Upper lobe of left lung (tissue), 6 donors: ENCODE results near the gene ALDH1A1. TPM values are rescaled to one million over a fixed set of nuclear protein-coding genes. Genes with fewer than 3 reads are reported as not detected.
A peak's percentile ranks its signal among the peaks of the same experiment; 100 is the strongest.
"Not testable (repeated sequence)": the region's sequence is repeated elsewhere in the genome, so short reads cannot be mapped to it uniquely, and the experiment has no call there.

ENCODE experiments used
- ATAC-seq, 2 donors: fragments of 200-7000 bp; cut with Tn5 transposase; one replicate each; pipeline ENCODE4 v1.9.1; 2022; ENCODE audit warnings: mild to moderate bottlenecking in 2 of 2, moderate library complexity in 2 of 2; ENCODE audit not compliant: low FRiP score in 2 of 2
- DNase-seq, 2 donors: peaks; one replicate each; pipeline ENCODE4 v3.0.0-alpha.2; 2019 to 2020
- H3K27ac ChIP-seq, 4 donors: fragments of 200-600 bp; sonication (generic); one replicate each; pipeline ENCODE4 v1.5.1; 2016 to 2019
- H3K27me3 ChIP-seq, 4 donors: fragments of 200-600 bp; sonication (generic); one replicate each; pipeline ENCODE4 v1.5.1; 2017 to 2019
- H3K36me3 ChIP-seq, 4 donors: fragments of 200-600 bp; sonication (generic); one replicate each; pipeline ENCODE4 v1.5.1; 2016 to 2019
- H3K4me1 ChIP-seq, 4 donors: fragments of 200-600 bp; sonication (generic); one replicate each; pipeline ENCODE4 v1.5.1; 2018 to 2019
- H3K4me3 ChIP-seq, 4 donors: fragments of 200-600 bp; sonication (generic); one replicate each; pipeline ENCODE4 v1.5.1; 2017 to 2019; ENCODE audit warnings: mild to moderate bottlenecking in 2 of 4, moderate library complexity in 1 of 4
- H3K9me3 ChIP-seq, 4 donors: fragments of 200-600 bp; sonication (generic); one replicate each; pipeline ENCODE4 v1.5.1; 2018 to 2019
- CTCF ChIP-seq, 6 experiments: fragments of 450-650 bp in 4 of 6; fragments of 200-600 bp in 2 of 6; sonication (generic) in 2 of 6; IDR thresholded peaks; one replicate each; pipeline ENCODE4 v1.5.1; 2016 to 2019; ENCODE audit warnings: antibody characterized with exemption in 6 of 6
- EP300 ChIP-seq, 4 donors: sonication (generic); formaldehyde crosslinking; IDR thresholded peaks; one replicate each; pipeline ENCODE4 v1.5.1; 2017; ENCODE audit warnings: antibody characterized with exemption in 4 of 4, control low read depth in 2 of 4
- POLR2A ChIP-seq, 4 donors: fragments of 450-650 bp; IDR thresholded peaks; one replicate each; pipeline ENCODE4 v1.5.1; 2016 to 2017; ENCODE audit warnings: antibody characterized with exemption in 4 of 4, mild to moderate bottlenecking in 2 of 4
- POLR2AphosphoS5 ChIP-seq, 2 donors: sonication (generic); formaldehyde crosslinking; IDR thresholded peaks; one replicate each; pipeline ENCODE4 v1.5.1; 2017; ENCODE audit warnings: antibody characterized with exemption in 2 of 2
- WGBS, 2 donors: methylation state at CpG; one replicate each; pipeline ENCODE4 v1.1.5; 2017 to 2018; 5-methylcytosine and 5-hydroxymethylcytosine counted together
- total RNA-seq, 6 donors: library from RNA; depleted of rRNA in 4 of 6; stranded (reverse); fragments of >200 nt in 4 of 6; gene quantifications; one replicate each; pipeline versions ENCODE4 v1.1.0 to v1.2.1, GENCODE V29; 2016 to 2021
- donor health status: DM: no; HTN: no; CAD: no; lungs with moderate emphysema.
- donor health status: DM: no; HTN: yes; CAD: no; lungs with severe emphysema.

ALDH1A1 gene
- total RNA-seq, 6 donors from 2014 or later: 81.7 to 230 (median 137) TPM

GRCh38 chr9:72871685-72872084, 81.2 kb downstream of the ALDH1A1 start:
- DNase-seq (no peak), ATAC-seq (no peak)
- H3K27me3 ChIP-seq: no peaks in the 10 kb centered on the region
- WGBS, 2 donors: 42 to 46% methylated on average over 3 of the region's 3 CpGs
- H3K4me3 ChIP-seq: no peak overlapping the region
- TF ChIP-seq CTCF (IDR thresholded peaks at IDR 0.05) (peak in 4 of 6 experiments; percentile 44 to 51 (median 49)), POLR2A (IDR thresholded peaks at IDR 0.05) (no peak)
- no peaks in the 10 kb centered on the region for H3K9me3 ChIP-seq
- peaks cover 0 to 5% (median 0%) of the 10 kb centered on the region in 4 donors for H3K4me1 ChIP-seq
- H3K36me3 ChIP-seq: no peaks in the 10 kb centered on the region
- H3K27ac ChIP-seq: no peak overlapping the region

GRCh38 chr9:72864327-72864726, 88.5 kb downstream of the ALDH1A1 start:
- H3K36me3 ChIP-seq: no peaks in the 10 kb centered on the region
- WGBS, 2 donors: 76 to 93% methylated on average over 1 of the region's 1 CpG
- TF ChIP-seq EP300 (IDR thresholded peaks at IDR 0.05) (no peak), POLR2AphosphoS5 (IDR thresholded peaks at IDR 0.05) (no peak), CTCF (IDR thresholded peaks at IDR 0.05) (no peak), POLR2A (IDR thresholded peaks at IDR 0.05) (no peak)
- H3K4me1 ChIP-seq: no peaks in the 10 kb centered on the region
- H3K27ac ChIP-seq: no peak overlapping the region
- no peaks in the 10 kb centered on the region for H3K9me3 ChIP-seq
- no peaks in the 10 kb centered on the region for H3K27me3 ChIP-seq
- DNase-seq: no peak
- ATAC-seq: no peak
- H3K4me3 ChIP-seq: no peak overlapping the region

GRCh38 chr9:72863456-72864094, 89.3 kb downstream of the ALDH1A1 start:
- H3K27me3 ChIP-seq: no peaks in the 10 kb centered on the region
- WGBS, 2 donors: 46 to 61% methylated on average over 4 of the region's 4 CpGs
- no peaks in the 10 kb centered on the region for H3K4me1 ChIP-seq
- no peak for ATAC-seq
- no peaks in the 10 kb centered on the region for H3K36me3 ChIP-seq
- no peak overlapping the region for H3K4me3 ChIP-seq
- no peaks in the 10 kb centered on the region for H3K9me3 ChIP-seq
- TF ChIP-seq POLR2A (IDR thresholded peaks at IDR 0.05) (no peak), EP300 (IDR thresholded peaks at IDR 0.05) (no peak), POLR2AphosphoS5 (IDR thresholded peaks at IDR 0.05) (no peak), CTCF (IDR thresholded peaks at IDR 0.05) (no peak)
- DNase-seq: no peak
- no peak overlapping the region for H3K27ac ChIP-seq

- WGBS, 2 donors: 84 to 91% methylated on average over 7 of the region's 7 CpGs
- H3K4me1 ChIP-seq, DNase-seq, H3K36me3 ChIP-seq, H3K27ac ChIP-seq, H3K4me3 ChIP-seq, H3K9me3 ChIP-seq, H3K27me3 ChIP-seq, ATAC-seq: not testable (repeated sequence)
Observed at GRCh38 chr9:72862788-72863187, 90.1 kb downstream of the ALDH1A1 start.

GRCh38 chr9:72858089-72858912, 94.6 kb downstream of the ALDH1A1 start:
- WGBS, 2 donors: 47 to 52% methylated on average over 5 of the region's 5 CpGs
- no peak for TF ChIP-seq CTCF (IDR thresholded peaks at IDR 0.05)
- no peak for TF ChIP-seq POLR2AphosphoS5 (IDR thresholded peaks at IDR 0.05)
- TF ChIP-seq EP300 (IDR thresholded peaks at IDR 0.05): no peak
- TF ChIP-seq POLR2A (IDR thresholded peaks at IDR 0.05): no peak
- Histone ChIP-seq H3K27ac (peak overlapping the region in 1 of 4 donors; percentile 35), H3K4me3 (no peak overlapping the region), H3K9me3 (no peaks in the 10 kb centered on the region), H3K36me3 (no peaks in the 10 kb centered on the region), H3K27me3 (no peaks in the 10 kb centered on the region), H3K4me1 (peaks cover 4 to 13% (median 9%) of the 10 kb centered on the region in 4 donors)
- DNase-seq (peak in 1 of 2 donors; percentile 25), ATAC-seq (peak in 1 of 2 donors; percentile 71)
